Fibroblast of mammary gland (primary cell): ENCODE results near the gene SAMD10.
"Not testable (repeated sequence)": the region's sequence is repeated elsewhere in the genome, so short reads cannot be mapped to it uniquely, and the experiment has no call there.

Experiments
- DNase-seq: peaks from one replicate; pipeline ENCODE4 v3.0.0-alpha.2; 2010; ENCODE audit warnings: low read depth
- H3K4me3 ChIP-seq: 2 replicates; pipeline ENCODE4 v1.5.1; 2011; ENCODE audit warnings: low read depth, mild to moderate bottlenecking, low read length, moderate library complexity; ENCODE audit not compliant: control insufficient read depth
- TF ChIP-seq, protein P1 (sequence below): conservative IDR thresholded peaks from 2 replicates; pipeline ENCODE4 v1.5.1; 2011; ENCODE audit warnings: low read depth, low read length, inconsistent platforms; ENCODE audit not compliant: control insufficient read depth, insufficient read depth

SAMD10 gene

DNA sequence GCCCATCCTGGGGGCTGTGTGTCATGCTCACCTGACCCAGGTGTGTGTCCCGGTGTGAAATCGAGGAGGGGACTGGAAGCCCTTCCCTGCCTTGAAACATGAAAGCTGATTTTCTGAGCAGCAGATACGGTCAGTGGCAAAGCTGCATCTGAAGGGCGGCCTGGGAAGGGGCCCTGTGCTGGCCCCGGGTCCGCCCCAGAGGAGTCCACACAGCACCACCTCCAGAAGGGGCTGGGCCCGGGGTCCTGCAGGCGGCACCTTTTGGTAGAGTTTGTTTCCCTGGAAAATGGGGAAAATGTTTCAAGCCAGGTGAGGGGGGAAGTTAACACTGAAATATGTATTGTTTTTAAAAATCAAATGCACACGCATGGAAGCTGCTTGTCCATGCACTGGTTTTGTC, 44.0 kb downstream of the SAMD10 start:
- DNase-seq = no peak
- H3K4me3 ChIP-seq = no peak overlapping the region
- TF ChIP-seq, protein P1, sequence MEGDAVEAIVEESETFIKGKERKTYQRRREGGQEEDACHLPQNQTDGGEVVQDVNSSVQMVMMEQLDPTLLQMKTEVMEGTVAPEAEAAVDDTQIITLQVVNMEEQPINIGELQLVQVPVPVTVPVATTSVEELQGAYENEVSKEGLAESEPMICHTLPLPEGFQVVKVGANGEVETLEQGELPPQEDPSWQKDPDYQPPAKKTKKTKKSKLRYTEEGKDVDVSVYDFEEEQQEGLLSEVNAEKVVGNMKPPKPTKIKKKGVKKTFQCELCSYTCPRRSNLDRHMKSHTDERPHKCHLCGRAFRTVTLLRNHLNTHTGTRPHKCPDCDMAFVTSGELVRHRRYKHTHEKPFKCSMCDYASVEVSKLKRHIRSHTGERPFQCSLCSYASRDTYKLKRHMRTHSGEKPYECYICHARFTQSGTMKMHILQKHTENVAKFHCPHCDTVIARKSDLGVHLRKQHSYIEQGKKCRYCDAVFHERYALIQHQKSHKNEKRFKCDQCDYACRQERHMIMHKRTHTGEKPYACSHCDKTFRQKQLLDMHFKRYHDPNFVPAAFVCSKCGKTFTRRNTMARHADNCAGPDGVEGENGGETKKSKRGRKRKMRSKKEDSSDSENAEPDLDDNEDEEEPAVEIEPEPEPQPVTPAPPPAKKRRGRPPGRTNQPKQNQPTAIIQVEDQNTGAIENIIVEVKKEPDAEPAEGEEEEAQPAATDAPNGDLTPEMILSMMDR = no peak

DNA sequence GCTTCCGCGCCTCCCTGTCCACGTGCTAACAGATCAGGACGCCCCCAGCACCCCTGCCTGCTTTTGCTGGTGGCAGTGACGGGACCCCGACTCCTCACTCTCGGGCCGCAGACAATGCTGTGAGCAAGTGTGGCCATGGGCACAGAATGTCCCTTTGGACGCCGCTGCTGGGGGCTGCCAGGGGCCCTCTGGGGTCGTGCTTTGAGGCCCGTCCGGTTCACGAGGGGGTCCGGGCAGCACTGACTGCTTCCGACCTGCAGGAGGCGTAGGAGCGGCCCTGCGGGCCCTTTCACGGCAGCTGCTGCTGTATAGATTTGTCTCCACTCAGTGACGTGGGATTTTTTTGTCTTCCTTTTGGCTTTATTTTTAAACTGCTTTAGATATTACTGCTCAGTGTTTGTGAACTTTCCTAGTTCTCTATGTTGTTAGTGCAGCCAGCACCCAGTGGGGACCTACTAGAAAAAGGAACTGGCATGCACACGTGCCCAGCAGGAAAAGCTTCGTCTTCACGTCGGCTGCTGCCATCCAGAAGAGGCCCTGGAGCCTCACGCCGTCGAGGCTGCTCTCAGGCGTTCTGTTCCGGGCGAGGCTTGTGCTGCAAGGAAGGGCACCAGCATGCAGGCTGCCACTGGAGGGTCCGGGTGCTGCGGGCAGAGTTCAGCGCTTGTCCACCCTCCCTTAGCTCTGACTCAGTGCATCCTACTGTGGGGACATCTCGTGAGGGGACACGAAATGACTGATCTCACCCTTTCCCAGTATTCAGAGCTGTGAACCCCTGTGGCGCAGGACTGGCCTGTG, 45.0 kb downstream of the SAMD10 start:
- no peak overlapping the region for H3K4me3 ChIP-seq
- no peak for DNase-seq
- TF ChIP-seq, protein P1 = peak; percentile 26

DNA sequence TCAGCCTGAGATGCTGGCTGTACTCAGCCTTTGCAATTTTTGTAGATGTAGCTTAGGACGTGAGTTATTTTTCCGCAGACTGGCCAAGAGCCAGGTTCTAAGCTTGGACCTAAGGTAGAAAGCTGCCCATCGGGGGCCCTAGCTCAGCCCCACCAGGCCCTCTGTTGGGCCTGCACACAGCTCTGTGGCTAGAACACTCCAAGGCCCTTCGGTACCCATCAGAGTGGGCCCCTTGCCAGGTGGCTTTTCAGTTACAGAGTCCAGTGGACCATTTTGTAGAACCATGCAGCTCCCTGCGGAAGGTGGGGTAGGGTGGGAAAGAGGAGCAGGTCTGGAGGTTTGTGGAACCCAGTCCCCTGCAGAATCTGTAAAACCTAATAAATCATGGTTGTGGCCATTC, 45.8 kb downstream of the SAMD10 start:
- H3K4me3 ChIP-seq = no peak overlapping the region
- DNase-seq = no peak
- TF ChIP-seq, protein P1 = no peak

DNA sequence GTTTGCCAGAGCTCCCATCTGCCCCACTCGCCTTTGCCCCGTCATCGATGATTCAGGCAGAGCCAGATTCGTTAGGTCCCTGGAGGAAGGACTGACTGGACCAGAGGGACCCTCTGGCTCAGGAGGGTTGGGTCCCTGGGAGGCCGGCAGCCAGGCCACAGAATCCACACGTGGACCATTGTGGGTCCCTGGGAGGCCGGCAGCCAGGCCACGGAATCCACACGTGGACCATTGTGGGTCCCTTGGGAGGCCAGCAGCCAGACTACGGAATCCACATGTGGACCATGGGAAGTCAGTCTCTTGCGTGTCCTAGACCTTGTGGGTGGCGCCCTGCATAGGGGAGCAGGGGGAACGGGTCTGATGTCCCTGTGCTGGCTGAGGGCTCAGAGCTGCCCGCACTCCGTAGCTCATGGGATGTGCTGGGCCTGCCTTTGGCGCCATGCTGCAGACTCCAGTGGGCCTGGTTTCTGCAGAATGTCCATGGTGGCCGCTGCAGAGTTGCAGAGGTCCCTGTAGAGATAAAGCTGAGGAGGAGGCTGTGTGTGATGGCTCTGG, 46.8 kb downstream of the SAMD10 start:
- TF ChIP-seq, protein P1 = no peak
- no peak for DNase-seq
- H3K4me3 ChIP-seq = no peak overlapping the region

DNA sequence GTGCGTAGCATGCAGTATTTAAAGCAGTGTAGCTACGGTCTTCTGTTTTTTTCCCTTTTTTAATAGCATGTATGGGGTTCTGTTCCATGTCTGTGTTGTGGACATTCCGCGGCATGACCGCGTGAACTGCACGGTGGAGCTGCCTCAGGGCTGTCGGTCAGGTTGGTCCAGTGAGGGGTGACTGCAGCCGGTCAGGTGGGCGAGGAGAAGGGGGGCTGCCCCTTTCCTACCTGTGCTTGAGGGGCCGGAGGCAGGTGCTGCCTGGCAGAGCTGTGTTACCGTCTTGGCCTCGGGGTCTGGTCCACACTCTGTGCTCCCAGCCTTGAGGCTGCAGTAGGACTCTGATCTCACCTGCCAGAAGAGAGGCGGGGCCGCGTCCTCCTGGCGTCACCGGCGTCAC, 47.7 kb downstream of the SAMD10 start:
- no peak for DNase-seq
- TF ChIP-seq, protein P1 = no peak
- no peak overlapping the region for H3K4me3 ChIP-seq

DNA sequence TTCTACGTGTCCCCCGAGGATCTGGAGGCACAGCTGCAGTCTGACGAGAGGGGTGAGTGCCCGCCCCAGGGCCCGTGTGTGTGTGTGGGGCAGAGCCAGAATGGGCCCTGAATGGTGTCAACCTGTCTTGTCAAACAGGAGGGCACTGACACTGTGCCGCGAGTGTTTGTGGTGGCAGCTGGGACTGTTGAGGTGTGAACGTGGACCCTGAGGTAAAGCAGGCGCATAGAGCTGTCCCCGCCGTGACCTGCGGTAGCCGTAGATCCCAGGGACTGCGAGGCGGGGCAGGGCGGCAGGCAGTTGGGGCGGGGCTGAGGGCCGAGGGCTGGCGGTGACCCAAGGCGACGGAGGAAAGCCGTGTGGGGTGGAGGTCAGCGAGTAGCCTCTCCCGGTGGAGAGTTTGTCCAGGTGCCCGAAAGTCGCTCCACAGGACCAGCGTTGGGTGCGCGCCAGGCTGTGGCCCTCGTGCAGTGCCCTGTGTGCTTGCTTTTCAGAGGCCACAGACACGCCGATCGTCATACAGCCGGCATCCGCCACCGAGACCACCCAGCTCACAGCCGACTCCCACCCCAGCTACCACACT, 48.4 kb downstream of the SAMD10 start:
- DNase-seq = no peak
- H3K4me3 ChIP-seq = no peak overlapping the region
- TF ChIP-seq, protein P1 = no peak

DNA sequence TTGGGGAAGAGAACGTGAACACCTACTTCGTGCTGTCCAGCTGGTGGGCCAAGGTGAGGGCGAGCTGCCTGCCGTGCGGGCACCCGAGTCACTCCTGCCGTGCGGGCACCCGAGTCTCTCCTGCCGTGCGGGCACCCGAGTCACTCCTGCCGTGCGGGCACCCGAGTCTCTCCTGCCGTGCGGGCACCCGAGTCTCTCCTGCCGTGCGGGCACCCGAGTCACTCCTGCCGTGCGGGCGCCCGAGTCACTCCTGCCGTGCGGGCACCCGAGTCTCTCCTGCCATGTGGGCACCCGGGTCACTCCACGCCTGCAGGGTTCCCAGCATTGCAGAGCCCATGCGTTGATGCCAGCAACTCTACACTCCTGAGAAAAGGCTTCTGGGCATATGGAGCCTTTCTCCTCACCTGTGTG, 50.0 kb downstream of the SAMD10 start:
- H3K4me3 ChIP-seq, DNase-seq: not testable (repeated sequence)
